SJCRH30 (cell line): ENCODE measurements around the gene ANGEL2. TPM values are rescaled to one million over a fixed set of nuclear protein-coding genes. Genes with fewer than 3 reads are reported as not detected.

ENCODE experiments used
- DNase-seq, 2 experiments: peaks; one replicate each; pipeline ENCODE4 v3.0.0-alpha.2; 2015 to 2020
- H3K27ac ChIP-seq: fragments of 250-450 bp; sonication (Bioruptor Pico); 2 replicates; pipeline ENCODE4 v1.5.1; 2020; ENCODE audit warnings: mild to moderate bottlenecking, moderate library complexity
- H3K27me3 ChIP-seq: fragments of 250-450 bp; sonication (Bioruptor Pico); 2 replicates; pipeline ENCODE4 v1.5.1; 2020; ENCODE audit warnings: mild to moderate bottlenecking, moderate library complexity
- H3K36me3 ChIP-seq: fragments of 250-450 bp; sonication (Bioruptor Pico); 2 replicates; pipeline ENCODE4 v1.5.1; 2020; ENCODE audit warnings: mild to moderate bottlenecking, moderate library complexity
- H3K4me1 ChIP-seq: fragments of 250-450 bp; sonication (Bioruptor Pico); 2 replicates; pipeline ENCODE4 v1.5.1; 2020; ENCODE audit warnings: mild to moderate bottlenecking, moderate library complexity
- H3K4me3 ChIP-seq: fragments of 250-450 bp; sonication (Bioruptor Pico); 2 replicates; pipeline ENCODE4 v1.5.1; 2020; ENCODE audit warnings: mild to moderate bottlenecking, moderate library complexity
- H3K9me3 ChIP-seq: fragments of 250-450 bp; sonication (Bioruptor Pico); replicated peaks from 2 replicates; pipeline ENCODE4 v1.5.1; 2020; ENCODE audit warnings: mild to moderate bottlenecking, moderate library complexity
- total RNA-seq: library from RNA; depleted of rRNA; stranded (reverse); fragments of >200 nt; shearing (Covaris generic); gene quantifications from 2 replicates; pipeline ENCODE4 v1.2.3, GENCODE V29; 2014

Gene ANGEL2
- total RNA-seq, 1 experiment from 2014 or later = 70.7 TPM

- Histone ChIP-seq H3K36me3 (peaks cover 95% of the 10 kb centered on the region), H3K27ac (no peak overlapping the region), H3K27me3 (no peaks in the 10 kb centered on the region), H3K4me3 (no peak overlapping the region), H3K4me1 (peaks cover 4% of the 10 kb centered on the region), H3K9me3 (no peaks in the 10 kb centered on the region)
- no peak for DNase-seq
These were observed 27.9 kb downstream of the ANGEL2 start for GRCh38 chr1:212987702-212988322.

GRCh38 chr1:212986551-212986950, 29.1 kb downstream of the ANGEL2 start:
- H3K4me1 ChIP-seq = peaks cover 16% of the 10 kb centered on the region
- H3K27ac ChIP-seq = no peak overlapping the region
- peaks cover 96% of the 10 kb centered on the region for H3K36me3 ChIP-seq
- no peaks in the 10 kb centered on the region for H3K9me3 ChIP-seq
- no peak for DNase-seq
- H3K4me3 ChIP-seq = no peak overlapping the region
- H3K27me3 ChIP-seq = no peaks in the 10 kb centered on the region

- Histone ChIP-seq H3K27me3 (no peaks in the 10 kb centered on the region), H3K27ac (no peak overlapping the region), H3K36me3 (peaks cover 79% of the 10 kb centered on the region), H3K4me1 (peaks cover 32% of the 10 kb centered on the region), H3K4me3 (no peak overlapping the region), H3K9me3 (no peaks in the 10 kb centered on the region)
- DNase-seq = no peak
These were observed 31.0 kb downstream of the ANGEL2 start for GRCh38 chr1:212984522-212985291.

- H3K4me3 ChIP-seq = no peak overlapping the region
- no peaks in the 10 kb centered on the region for H3K9me3 ChIP-seq
- H3K36me3 ChIP-seq = peaks cover 75% of the 10 kb centered on the region
- H3K27ac ChIP-seq = no peak overlapping the region
- DNase-seq = no peak
- peaks cover 45% of the 10 kb centered on the region for H3K4me1 ChIP-seq
- H3K27me3 ChIP-seq = no peaks in the 10 kb centered on the region
These were observed 32.2 kb downstream of the ANGEL2 start for GRCh38 chr1:212983482-212983881.

DNA sequence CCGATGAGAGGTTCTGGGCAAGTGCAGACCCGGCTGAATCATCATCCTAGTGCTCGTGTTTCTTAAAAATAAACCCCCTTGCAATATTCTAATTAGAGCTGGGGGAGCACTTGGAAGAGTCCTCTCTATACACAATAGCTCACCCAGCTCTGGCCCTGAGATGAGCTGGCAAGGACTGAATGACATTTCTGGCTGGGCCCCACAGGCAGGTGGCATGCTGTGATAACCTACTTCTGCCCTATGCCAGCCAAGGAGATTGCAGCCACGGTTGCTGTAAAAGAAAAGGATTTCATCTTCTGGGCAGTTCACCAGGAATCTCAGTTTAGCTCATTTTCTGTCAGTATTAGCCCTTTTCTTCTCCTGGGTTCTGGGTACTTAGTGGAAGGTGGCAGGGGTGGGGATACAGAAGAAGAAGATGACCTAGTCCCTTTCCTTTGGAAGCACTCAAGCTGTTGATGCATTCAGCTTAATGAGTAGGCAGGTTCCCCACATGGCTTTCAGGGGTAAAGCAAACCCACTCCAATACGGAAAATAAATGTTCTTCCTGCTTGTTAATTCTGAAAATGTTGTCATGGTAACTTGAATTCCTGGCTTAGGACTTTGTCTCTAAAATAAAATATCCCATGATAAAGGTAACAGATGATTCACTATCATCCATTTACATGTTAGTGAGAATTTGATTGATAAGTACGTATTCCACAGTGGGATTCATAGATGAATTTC, 33.1 kb downstream of the ANGEL2 start:
- DNase-seq = no peak
- peaks cover 75% of the 10 kb centered on the region for H3K36me3 ChIP-seq
- H3K27me3 ChIP-seq = no peaks in the 10 kb centered on the region
- peak overlapping the region; percentile 98 for H3K27ac ChIP-seq
- H3K4me3 ChIP-seq = no peak overlapping the region
- no peaks in the 10 kb centered on the region for H3K9me3 ChIP-seq
- H3K4me1 ChIP-seq = peaks cover 53% of the 10 kb centered on the region

DNA sequence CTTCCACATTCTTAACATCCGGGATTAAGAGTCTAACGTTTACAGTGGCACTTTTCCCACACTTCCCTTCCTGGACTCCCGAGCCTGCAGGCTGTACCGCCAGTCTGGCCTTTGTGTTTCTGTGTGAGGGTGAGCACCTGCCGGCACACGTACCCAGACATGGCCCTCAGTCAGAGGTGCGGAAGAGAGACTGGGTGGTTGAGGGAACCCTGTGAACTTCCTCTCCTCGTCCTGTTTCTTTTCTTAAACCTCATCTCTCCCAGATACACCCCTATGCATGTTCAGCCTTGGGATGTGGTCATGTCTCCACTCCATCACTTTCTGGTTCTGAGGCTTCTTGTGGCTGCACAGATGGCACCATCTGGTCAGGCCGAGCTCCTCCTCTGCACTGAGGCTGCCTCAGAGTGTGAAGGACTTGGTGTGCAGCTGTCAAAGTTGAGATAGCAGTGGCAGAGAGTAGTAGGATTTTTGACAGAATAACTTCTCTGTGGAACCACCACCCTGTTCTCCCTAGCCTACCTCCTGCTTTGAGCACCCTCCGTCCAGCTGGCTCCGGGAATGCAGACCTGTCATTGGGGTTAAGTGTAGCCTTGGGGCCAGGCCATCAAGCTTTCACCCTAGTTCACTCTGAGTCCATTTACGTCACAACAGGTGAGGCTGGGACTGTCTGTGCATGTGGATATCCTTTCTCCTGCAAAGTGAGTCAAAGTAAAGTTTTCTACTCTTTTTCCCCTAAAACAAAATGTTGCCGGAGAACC, 33.9 kb downstream of the ANGEL2 start:
- Histone ChIP-seq H3K4me3 (no peak overlapping the region), H3K27ac (peak overlapping the region; percentile 98), H3K9me3 (no peaks in the 10 kb centered on the region), H3K36me3 (peaks cover 75% of the 10 kb centered on the region), H3K27me3 (no peaks in the 10 kb centered on the region), H3K4me1 (peaks cover 62% of the 10 kb centered on the region)
- DNase-seq = peak; percentile 78 to 88

GRCh38 chr1:212981025-212981495, 34.6 kb downstream of the ANGEL2 start:
- no peak overlapping the region for H3K4me3 ChIP-seq
- no peaks in the 10 kb centered on the region for H3K27me3 ChIP-seq
- H3K9me3 ChIP-seq = no peaks in the 10 kb centered on the region
- DNase-seq = peak; percentile 100
- peaks cover 69% of the 10 kb centered on the region for H3K4me1 ChIP-seq
- H3K27ac ChIP-seq = peak overlapping the region; percentile 98
- H3K36me3 ChIP-seq = peaks cover 75% of the 10 kb centered on the region

DNA sequence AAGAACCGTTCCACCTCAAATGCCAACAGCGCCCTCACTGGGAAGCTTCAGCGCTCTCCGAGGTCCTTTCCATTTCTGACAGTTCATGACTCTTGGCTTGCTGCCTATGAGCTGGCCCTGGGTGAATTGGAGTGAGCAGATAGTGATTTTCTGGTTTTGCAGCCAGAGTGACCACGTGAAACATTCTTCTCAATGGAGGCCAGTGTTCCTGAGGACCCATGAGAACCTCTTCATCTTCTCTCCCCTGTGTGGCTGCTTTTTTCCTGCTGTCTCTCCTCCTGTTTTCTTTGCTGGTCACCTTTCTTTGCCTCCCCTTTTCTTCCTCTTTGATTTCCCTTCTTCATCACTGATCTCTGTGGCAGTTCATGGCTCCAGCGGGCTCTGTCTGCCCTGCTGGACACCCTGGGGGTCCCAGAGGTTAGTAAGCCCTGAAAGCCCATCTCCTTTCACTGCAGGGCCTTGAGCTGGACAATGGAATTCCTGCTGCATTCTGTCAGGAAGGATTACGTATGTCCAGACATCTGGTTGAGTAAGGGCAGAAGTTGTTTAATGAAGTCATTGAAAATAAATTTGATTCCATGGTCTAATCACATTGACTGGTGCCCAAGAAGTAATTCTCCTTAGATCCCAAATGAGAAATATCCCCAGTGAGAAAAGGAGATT, 35.4 kb downstream of the ANGEL2 start:
- Histone ChIP-seq H3K36me3 (peaks cover 75% of the 10 kb centered on the region), H3K4me3 (no peak overlapping the region)

DNA sequence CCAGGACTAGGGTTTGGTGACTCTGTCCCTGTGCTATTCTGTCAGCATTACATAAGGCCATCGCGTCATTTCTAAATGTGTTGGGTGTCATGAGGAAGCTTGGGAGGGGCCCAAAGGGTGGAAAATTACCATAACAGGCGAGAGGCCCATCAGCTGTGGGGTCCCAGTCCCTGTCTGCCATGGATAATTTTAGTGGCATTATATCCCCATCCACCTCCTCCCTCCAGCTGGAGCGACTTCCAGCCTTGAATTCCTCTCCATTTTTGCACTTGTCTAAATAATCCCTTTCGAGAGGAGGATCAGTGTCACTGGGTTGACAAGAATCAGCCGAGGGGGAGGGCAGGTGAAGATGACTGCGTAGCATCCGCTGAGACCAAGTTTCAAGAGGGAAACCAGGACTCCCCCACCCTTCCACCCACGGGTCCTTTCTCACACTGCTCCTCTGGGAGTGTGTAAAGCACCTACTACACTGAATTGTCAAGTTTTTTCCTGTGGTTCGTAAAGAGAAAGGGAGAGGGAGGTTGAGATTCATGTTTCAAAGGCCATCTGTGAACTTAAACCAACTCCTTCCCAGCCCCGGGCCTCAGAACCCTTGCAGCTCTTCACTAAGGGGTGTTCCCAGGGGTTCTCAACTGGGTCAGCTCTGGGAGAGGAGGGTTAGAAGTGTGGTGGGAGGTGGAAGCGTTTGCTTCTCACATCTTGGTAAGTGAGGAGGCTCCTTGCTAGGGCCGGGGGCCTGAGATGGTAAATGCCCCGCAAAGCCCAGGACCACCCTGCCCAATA, 36.1 kb downstream of the ANGEL2 start:
- Histone ChIP-seq H3K9me3 (no peaks in the 10 kb centered on the region), H3K27me3 (no peaks in the 10 kb centered on the region), H3K4me3 (no peak overlapping the region), H3K36me3 (peaks cover 78% of the 10 kb centered on the region), H3K27ac (peak overlapping the region; percentile 98), H3K4me1 (peaks cover 84% of the 10 kb centered on the region)
- DNase-seq = peak; percentile 92 to 98

More for the DNA sequence above, 35.4 kb downstream of the ANGEL2 start:
- peak; percentile 74 to 79 for DNase-seq
- no peaks in the 10 kb centered on the region for H3K27me3 ChIP-seq
- peaks cover 77% of the 10 kb centered on the region for H3K4me1 ChIP-seq
- peak overlapping the region; percentile 98 for H3K27ac ChIP-seq
- no peaks in the 10 kb centered on the region for H3K9me3 ChIP-seq

GRCh38 chr1:212977781-212978645, 37.7 kb downstream of the ANGEL2 start:
- peak; percentile 47 to 73 for DNase-seq
- Histone ChIP-seq H3K27me3 (no peaks in the 10 kb centered on the region), H3K36me3 (peaks cover 78% of the 10 kb centered on the region), H3K9me3 (no peaks in the 10 kb centered on the region), H3K27ac (peak overlapping the region; percentile 98), H3K4me1 (peaks cover 86% of the 10 kb centered on the region), H3K4me3 (no peak overlapping the region)

DNA sequence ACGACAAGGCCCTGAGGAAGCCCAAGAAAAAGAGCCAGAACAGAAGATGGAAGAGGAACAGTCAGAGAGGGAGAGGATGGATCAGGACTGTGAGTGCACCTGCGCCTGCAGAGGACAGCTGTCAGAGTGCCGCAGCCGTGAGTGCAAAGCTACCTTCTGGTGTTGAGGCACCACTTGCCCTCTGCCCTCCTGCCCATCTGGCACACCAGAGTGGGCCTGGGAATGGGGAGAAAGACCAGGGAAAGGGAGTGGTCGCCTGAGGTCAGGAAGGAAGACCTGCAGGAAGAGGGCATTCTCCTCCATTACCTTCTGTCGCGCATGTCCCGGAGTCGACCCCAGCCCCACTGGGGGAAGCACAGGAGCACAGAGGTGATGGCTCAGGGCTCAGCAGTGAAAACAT, 39.1 kb downstream of the ANGEL2 start:
- DNase-seq = no peak
- Histone ChIP-seq H3K36me3 (peaks cover 79% of the 10 kb centered on the region), H3K4me3 (no peak overlapping the region), H3K9me3 (no peaks in the 10 kb centered on the region), H3K27me3 (no peaks in the 10 kb centered on the region), H3K27ac (no peak overlapping the region), H3K4me1 (peaks cover 76% of the 10 kb centered on the region)

DNA sequence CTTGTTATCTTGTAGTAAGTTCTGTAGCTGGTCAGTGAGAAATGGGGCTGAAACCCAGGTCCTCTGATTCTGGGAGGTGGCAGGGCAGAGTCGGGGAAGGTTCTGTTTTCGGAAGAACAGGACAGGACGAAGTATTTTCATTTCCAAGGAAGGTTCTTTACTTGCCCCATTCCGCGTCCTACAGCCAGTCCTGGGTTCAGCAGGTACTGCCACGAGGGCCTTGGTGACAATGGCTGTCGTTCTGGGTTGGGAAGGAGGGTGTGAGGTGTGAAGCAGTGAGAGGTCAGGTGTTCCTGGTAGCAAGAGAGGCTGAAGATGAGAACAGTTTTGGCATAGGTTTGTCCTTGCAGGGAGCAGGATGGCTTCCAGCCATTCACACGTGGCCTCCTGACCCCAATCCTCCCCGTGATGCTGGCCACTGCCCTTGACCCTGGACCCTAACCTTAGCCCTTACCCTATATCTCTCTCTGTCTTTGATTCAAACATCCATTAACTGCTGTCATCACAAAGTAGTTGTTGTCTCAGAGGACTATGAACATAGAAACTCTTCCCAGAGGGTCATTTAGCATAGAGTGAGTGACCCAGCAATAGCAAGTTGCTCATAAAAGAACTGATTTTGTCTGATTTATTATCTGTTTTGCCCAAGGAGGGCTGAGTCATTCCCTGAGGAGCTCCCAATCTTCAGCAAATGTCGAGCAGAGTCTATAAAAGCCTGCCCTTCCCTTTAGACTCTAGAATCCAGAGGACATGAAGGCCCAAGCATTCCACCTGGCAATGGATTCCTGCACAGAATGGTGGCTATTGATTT, 40.4 kb downstream of the ANGEL2 start:
- H3K4me3 ChIP-seq = no peak overlapping the region
- H3K4me1 ChIP-seq = peaks cover 68% of the 10 kb centered on the region
- DNase-seq = no peak
- H3K27ac ChIP-seq = no peak overlapping the region
- no peaks in the 10 kb centered on the region for H3K27me3 ChIP-seq
- no peaks in the 10 kb centered on the region for H3K9me3 ChIP-seq
- H3K36me3 ChIP-seq = peaks cover 90% of the 10 kb centered on the region
